CD4-positive, alpha-beta T cell treated with Interferon alpha-2 for 1 hour (primary cell): ENCODE results near the gene USP13.
A peak's percentile ranks its signal among the peaks of the same experiment; 100 is the strongest.
"Not testable (repeated sequence)": the region's sequence is repeated elsewhere in the genome, so short reads cannot be mapped to it uniquely, and the experiment has no call there.

Experiments used
- DNase-seq, 2 donors: peaks; one replicate each; pipeline ENCODE4 v3.0.0-alpha.2; 2020 to 2022

Gene USP13

GRCh38 chr3:179652447-179653095 lies at the start of gene USP13:
USP13 (plus strand) TSS chr3:179653040; CDS start chr3:179653226, 186 bp downstream.
- peak; percentile 49 to 68 for DNase-seq

DNA sequence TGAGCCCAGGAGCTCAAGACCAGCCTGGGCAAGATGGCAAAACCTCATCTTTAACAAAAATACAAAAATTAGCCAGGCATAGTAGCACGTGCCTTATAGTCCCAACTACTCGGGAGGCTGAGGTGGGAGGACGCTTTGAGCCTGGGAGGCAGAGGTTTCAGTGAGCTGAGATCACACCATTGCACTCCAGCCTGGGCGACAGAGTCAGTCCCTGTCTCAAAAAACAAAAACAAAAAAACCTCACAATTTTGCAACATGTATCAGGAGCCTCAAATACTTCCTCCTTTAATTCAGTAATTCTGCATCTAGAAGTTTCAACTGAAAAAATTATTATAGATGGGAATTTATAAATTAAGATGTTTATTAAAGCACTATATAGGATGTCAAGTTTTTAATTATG lies 49.5 kb upstream of the USP13 start:
- DNase-seq, result no peak

DNA sequence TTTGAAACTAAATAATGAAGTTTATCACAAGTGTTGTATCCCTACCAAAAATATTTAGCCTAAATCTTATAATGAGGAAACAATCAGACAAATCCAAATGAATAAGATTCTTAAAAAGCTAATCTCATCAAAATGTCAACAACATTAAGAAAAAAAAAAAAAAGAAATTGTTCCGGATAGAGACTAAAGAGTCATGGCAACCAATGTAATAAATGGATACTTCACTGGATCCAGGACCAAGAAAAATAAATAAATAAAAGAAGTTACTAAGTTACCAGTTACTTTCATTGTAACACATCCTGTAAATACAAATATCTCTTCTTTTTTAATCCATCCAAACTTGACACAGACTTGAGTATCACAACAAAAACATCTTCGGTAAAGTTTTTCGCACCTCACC lies 49.0 kb upstream of the USP13 start:
- DNase-seq, result no peak

- DNase-seq, result peak; percentile 94 to 95
Observed at GRCh38 chr3:179604321-179605078, 48.3 kb upstream of the USP13 start, which contains the start of the genes MRPL47 and NDUFB5. MRPL47 (minus strand) TSS chr3:179604638; CDS start chr3:179604624, 14 bp downstream. NDUFB5 (plus strand) TSS chr3:179604794; CDS start chr3:179604816, 22 bp downstream.

DNA sequence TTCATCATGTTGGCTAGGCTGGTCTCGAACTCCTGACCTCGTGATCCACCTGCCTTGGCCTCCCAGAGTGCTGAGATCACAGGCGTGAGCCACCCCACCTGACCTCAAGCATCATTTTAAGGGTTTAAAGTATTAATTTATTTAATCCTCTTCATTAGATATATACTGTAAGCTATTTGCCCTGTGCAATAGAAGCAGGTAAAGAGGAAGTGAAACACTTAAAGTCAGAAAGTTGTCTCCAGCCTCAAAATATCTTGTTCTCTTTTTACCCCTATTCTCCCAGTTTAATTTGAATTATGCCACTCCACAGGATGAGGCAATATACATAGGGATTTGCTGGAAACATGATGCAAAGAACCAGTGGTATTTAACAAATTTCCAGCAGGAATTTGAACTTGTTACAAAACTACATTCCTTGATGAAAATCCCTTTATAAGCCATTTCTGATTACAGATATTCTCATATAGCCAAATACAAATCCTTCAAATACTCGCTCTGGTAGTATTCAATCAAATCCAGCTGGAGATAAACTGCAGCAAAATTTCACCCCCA lies 46.2 kb upstream of the USP13 start:
- DNase-seq, result no peak

DNA sequence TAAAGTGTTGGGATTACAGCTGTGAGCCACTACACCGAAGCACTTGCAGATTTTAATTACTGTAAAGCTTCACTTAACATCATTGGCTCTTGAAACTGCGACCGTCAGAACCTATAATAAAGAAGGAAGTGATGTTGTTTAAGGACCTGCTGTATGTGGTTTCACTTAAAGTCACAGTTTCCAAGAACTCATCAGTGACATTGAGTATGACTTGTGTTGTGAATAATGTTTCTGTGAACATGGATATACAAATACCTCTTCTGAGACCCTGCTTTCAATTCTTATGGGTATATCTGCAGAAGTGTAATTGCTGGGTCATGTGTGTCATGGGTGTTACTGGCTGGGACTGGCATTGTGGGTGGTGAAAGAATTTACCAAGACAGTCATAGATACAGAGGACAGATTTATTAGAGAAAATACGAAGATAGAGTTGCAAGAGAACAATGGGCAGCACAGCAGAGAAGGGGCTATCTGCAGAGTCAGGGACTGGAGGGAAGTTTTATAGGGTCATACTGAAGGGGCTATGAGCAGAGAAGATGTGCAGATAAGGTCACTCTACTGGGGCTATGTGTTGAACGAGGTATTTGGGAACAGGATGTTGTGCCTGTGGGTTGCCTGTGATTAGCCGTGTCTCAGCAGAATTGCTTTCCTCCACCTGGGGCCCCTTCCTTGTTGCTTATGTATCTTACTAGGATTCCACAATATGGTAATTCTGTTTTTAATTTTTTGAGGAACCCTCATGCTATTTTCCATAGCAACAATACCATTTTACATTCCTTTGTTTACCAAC lies 43.7 kb upstream of the USP13 start:
- DNase-seq, result peak; percentile 15 to 66

DNA sequence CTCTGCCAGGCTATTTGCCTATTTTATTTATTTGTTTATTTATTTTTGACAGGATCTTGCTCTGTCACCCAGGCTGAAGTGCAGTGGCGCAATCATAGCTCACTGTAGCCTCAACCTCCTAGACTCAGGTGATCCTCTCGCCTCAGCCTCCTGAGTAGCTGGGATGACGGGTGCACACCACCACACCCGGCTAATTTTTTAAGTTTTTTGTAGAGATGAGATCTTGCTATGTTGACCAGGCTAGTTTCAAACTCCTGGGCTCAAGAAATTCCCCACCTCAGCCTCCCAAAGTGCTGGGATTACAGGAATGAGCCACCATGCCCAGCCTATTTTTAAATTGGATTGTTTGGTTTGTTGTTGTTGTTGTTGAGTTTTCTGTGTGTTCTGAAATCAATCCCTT lies 42.8 kb upstream of the USP13 start:
- DNase-seq, result no peak

GRCh38 chr3:179613807-179614206 lies 39.0 kb upstream of the USP13 start:
- no peak for DNase-seq

GRCh38 chr3:179615458-179616173 lies 37.2 kb upstream of the USP13 start:
- DNase-seq, result no peak

DNA sequence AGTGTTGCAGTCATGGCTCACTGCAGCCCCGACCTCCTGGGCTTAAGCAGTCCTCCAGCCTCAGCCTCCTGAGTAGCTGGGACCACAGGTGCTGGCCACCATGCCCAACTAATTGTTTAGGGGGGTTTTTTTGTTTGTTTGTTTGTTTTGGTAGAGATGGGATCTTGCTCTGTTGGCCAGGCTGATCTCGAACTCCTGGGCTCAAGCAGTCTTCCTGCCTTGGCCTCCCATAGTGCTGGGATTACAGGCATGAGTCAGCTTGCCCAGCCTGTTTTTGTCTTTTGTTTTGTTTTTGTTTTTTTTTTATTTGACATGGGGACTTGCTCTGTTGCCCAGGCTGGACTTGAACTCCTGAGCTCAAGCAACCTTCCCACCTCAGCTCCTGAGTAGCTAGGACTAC lies 30.8 kb upstream of the USP13 start:
- DNase-seq, result no peak

GRCh38 chr3:179624451-179624850 lies 28.4 kb upstream of the USP13 start:
- no peak for DNase-seq

DNA sequence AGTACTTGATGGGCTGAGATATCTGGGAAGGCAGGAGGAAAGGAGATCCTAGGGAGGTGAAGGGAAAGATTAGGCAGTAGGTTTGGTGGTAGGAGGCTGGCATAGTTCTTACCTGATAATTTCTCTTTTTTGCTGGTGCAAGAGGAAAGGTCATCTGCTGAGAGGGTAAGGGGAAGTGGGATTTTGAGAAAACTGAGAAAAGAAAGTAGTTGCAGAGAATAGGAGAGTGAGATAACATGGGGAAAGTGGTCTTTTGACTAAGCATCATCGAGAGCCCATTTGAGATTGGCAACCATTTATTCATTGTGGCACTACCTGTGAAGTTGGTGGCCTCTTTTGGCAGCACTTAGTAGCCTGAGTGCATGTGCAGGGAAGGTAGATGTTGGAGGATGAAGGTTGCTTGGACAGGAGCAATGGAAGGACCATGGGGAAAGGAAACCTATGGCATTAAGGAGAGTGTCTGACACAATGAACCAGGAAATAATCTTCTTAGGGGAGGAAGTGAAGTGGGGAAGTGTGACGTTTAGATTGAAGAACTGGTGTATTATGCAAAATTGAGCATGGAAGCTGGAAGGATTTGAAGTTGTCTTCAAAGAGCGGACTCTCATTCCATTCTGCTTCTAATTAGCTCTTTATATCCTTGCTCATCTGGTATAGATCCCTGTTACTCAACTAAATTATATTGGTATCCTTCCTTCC lies 21.9 kb upstream of the USP13 start:
- DNase-seq, result no peak

GRCh38 chr3:179640469-179640868 lies 12.4 kb upstream of the USP13 start:
- DNase-seq, result no peak

GRCh38 chr3:179642871-179643270 lies 10.0 kb upstream of the USP13 start:
- DNase-seq, result no peak

DNA sequence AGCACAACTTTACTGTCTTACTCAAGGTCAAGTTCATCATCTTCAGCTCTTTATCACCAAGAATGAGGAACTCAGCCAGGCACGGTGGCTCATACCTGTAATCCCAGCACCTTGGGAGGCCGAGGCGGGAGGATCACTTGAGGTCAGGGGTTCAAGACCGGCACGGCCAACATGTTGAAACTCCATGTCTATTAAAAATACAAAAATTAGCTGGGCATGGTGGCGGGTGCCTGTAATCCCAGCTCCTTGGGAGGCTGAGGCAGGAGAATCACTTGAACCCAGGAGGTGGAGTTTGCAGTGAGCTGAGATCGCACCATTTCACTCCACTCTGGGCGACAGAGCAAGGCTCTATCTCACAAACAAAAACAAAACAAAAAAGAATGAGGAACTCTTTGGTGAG lies 9.0 kb upstream of the USP13 start:
- not testable (repeated sequence) for DNase-seq

DNA sequence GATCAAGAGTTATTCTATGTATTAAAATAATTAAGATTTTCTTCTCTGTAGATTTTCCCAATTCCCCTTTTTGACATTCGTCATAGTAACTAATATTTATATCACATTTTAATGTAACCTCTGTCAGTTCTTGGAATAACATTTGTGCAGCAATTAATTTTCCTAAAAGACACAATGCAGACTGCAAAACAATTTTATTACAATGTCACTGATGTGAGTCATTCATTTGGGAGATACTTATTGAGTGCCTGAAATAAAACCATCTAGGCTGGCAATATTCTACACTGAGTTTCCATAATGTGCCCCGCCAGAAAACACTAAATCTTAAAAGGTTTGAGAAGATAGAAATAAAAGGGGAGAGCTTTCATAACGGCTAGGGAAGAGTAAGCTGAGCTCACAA lies 6.7 kb upstream of the USP13 start:
- DNase-seq, result no peak

DNA sequence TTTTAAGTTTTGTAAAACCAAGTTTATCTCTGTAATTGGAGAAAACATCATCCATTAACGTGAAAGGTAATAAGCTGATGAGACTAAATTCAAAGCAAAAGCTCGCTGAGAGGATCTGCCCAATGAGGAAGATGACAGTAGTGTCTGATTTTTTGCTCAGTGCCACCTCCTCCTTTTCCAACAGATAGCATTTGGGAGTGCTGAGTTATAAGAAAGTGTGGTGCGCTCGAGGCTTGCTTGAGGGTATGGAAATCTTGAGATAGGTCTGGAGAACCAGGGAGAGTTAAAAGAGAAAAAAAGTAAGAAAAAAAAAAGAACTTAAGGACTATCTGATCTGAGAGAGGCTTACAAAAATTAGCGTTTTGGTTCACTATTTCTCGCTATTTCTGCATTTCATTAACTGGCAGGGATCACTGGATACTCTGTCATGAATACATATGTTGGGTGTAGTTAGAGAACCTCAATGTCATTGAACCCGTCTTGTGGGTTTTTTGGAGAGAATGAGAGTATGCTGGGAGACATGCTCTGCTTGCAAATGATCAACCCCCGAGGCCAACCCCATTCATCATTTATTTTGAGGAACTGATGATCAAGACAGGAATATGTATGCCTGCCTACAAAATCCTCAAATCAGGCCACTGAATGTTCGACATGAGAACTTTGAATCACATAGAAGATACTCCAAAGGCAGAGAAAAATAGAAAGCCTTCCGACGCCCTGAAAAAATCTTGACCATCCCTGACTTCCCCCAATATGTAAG lies 973 bp upstream of the USP13 start:
- no peak for DNase-seq

GRCh38 chr3:179653096-179653797 lies 407 bp downstream of the USP13 start:
- DNase-seq, result peak; percentile 49 to 66

GRCh38 chr3:179655236-179655635 lies 2.4 kb downstream of the USP13 start:
- DNase-seq, result no peak

- no peak for DNase-seq
Observed at GRCh38 chr3:179658606-179659005, 5.8 kb downstream of the USP13 start.
